ENCODE measurements around the gene TBC1D2B.

GRCh38 chr15:78052545-78052944 lies 25.0 kb downstream of the TBC1D2B start:
- TF ChIP-seq CTCF (IDR thresholded peaks at IDR 0.05; ENCODE audit: poor library complexity, severe bottlenecking) (no peak), POLR2AphosphoS5 (IDR thresholded peaks at IDR 0.05) (no peak), RAD21 (conservative IDR thresholded peaks at IDR 0.05) (no peak)
- TF ChIP-seq, protein P1, sequence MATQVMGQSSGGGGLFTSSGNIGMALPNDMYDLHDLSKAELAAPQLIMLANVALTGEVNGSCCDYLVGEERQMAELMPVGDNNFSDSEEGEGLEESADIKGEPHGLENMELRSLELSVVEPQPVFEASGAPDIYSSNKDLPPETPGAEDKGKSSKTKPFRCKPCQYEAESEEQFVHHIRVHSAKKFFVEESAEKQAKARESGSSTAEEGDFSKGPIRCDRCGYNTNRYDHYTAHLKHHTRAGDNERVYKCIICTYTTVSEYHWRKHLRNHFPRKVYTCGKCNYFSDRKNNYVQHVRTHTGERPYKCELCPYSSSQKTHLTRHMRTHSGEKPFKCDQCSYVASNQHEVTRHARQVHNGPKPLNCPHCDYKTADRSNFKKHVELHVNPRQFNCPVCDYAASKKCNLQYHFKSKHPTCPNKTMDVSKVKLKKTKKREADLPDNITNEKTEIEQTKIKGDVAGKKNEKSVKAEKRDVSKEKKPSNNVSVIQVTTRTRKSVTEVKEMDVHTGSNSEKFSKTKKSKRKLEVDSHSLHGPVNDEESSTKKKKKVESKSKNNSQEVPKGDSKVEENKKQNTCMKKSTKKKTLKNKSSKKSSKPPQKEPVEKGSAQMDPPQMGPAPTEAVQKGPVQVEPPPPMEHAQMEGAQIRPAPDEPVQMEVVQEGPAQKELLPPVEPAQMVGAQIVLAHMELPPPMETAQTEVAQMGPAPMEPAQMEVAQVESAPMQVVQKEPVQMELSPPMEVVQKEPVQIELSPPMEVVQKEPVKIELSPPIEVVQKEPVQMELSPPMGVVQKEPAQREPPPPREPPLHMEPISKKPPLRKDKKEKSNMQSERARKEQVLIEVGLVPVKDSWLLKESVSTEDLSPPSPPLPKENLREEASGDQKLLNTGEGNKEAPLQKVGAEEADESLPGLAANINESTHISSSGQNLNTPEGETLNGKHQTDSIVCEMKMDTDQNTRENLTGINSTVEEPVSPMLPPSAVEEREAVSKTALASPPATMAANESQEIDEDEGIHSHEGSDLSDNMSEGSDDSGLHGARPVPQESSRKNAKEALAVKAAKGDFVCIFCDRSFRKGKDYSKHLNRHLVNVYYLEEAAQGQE (IDR thresholded peaks at IDR 0.05; ENCODE audit: borderline replicate concordance) = no peak

All from neural cell (in vitro differentiated cells).